GM21825 (cell line): ENCODE measurements around the gene ZNF280A.

Experiments used
- ATAC-seq: cut with Tn5 transposase; IDR thresholded peaks from one replicate; pipeline ENCODE4 v1.9.1; 2021; ENCODE audit warnings: mild to moderate bottlenecking, moderate library complexity; ENCODE audit not compliant: unreplicated experiment

ZNF280A gene, protein sequence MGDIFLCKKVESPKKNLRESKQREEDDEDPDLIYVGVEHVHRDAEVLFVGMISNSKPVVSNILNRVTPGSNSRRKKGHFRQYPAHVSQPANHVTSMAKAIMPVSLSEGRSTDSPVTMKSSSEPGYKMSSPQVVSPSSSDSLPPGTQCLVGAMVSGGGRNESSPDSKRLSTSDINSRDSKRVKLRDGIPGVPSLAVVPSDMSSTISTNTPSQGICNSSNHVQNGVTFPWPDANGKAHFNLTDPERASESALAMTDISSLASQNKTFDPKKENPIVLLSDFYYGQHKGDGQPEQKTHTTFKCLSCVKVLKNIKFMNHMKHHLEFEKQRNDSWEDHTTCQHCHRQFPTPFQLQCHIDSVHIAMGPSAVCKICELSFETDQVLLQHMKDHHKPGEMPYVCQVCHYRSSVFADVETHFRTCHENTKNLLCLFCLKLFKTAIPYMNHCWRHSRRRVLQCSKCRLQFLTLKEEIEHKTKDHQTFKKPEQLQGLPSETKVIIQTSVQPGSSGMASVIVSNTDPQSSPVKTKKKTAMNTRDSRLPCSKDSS

DNA sequence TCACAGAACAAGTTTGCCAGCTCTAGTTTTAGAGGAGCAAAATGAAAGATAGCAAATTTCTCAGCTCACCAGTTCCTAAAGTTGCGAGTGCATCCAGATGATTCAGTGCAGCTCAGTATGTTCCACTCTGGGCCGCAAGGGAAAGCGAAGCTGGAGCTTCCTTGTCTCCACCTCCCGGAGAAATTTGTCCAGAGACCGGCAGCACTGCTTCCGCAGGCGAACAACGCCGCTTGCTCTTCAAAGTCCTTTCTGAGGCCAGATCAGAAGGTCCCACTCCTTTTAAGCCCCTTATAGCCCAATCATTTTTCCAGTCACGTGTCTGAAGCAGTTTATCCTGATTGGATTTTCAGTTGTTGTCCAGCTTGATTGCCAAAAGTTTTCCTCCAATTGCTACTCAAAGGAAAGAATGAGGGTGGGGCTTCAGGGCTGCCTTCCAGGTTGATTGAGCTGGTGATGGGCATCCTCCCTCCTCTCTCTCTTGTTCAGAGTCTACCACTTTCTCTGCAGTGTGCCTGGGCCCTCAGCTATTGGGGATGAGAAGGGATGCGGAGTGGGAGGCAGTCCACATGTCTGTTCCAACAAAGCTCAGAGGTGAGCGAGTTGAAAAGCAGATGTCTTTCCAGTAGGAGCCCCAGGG, at the start of gene ZNF280A:
Gene ZNF280A (minus strand): TSS at position 251 of the 637 bp plus-strand sequence. CDS start 4,640 bp downstream, outside the sequence.
- no peak for ATAC-seq

DNA sequence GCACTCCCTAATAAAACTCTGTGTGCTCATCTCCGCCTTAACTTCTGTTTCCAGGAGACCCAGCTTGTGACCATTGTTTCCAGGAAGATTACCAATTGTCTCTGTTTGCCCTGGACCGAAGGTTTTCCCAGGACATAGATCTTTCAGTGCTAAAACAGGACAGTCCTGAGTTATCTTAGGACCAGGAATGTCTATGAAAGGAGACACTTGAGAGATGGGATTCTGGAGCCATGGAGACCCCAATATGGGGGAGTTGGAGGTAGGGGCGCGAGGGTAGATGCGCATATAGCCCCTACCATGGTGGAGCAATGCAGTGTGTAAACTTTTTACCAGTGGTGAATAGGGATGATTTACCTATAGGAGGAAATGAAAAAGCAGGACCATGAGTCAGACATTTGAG, 49.1 kb upstream of the ZNF280A start:
- ATAC-seq: no peak

DNA sequence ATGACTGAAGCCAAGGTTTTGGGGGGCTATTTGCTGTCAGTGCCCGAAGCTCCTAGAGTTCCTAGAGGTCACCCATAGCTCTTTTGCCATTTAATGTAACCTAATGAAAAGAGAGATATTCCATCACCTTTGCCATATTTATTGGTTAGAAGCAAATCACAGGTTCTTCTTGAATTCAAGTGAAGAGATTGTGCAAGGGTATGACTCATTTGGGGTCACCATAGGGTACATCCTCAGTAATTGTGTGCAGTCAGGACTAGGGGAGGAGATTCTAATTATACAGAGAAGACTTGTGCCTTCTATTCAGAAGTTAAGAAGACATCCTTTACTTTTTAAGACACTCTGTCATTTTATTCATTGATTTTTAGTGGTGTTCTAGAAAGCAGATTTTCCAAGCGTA, 45.9 kb upstream of the ZNF280A start:
- ATAC-seq: no peak

DNA sequence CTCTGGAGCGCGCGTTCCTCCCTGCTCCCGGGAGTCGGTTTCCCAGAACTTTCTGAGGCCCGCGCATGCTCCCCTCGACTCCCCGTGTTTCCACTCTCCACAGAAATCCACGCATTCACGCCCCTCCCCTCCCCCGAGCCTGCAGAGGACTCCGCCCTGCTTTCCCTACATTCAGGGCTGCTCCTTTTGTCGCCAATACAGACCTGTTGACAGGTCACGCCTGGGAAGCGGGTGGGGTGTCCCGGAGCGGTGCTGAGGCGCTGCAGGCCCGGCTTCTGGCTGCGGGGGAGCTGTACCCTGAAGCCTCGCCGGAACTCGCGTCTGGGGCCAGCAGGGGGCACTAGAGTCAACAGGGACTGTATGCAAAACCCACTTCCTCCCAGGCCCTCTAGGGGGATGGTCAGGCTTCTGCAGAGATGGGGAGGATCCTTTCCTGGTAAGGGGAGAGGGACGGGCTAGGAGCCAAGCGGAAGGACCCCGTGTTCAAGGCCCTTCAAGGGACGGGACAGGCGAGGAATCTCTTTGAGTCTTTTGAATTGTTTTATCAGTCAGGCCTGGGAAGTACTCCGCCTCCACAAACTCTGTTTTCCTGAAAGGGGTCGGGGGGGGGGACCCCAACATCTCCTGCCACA, 39.0 kb upstream of the ZNF280A start, which contains the start of gene PRAME:
Gene PRAME (minus strand): TSS at position 294 of the 632 bp plus-strand sequence. CDS start 2,433 bp downstream, outside the sequence.
- ATAC-seq: no peak

DNA sequence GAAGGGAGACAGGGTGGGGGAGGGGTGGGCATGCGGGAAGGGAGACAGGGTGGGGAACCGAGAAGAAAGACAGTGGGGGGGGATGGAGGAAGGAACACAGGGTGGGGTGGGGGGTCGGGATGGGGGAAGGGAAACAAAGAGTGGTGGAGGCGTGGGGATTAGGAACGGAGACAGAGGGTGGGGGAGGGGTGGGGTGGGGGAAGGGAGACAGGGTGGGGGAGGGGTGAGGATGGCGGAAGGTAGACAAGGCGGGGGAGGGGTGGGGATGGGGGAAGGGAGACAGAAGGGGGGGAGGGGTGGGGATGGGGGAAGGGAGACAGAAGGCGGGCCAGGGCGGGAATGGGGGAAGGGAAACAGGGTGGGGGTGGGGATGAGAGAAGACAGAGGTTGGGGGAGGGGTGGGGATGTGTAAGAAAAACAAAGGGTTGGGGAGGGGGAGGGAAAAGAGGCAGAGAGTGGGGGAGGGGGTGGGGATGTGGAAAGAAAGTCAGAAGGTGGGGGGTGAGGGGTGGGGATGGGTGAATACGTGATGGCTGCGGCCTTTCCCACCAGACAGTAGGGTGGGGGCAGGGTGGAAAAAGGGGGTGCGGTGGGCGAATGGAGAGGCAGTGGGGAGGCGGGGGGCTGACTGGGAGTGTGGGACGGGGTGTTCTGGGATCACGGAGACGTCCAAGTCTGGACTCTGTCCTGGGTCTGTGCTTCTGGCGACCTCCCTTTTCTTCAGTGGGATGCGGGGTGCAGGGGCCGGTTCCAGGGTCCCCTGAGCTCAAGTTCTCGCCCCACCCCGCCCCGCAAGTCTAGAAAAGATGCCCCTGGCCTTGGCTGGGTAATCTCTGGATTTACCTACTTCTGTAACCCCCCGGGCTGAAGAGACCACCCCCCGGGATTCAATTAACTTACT, 38.3 kb upstream of the ZNF280A start:
- ATAC-seq: no peak

DNA sequence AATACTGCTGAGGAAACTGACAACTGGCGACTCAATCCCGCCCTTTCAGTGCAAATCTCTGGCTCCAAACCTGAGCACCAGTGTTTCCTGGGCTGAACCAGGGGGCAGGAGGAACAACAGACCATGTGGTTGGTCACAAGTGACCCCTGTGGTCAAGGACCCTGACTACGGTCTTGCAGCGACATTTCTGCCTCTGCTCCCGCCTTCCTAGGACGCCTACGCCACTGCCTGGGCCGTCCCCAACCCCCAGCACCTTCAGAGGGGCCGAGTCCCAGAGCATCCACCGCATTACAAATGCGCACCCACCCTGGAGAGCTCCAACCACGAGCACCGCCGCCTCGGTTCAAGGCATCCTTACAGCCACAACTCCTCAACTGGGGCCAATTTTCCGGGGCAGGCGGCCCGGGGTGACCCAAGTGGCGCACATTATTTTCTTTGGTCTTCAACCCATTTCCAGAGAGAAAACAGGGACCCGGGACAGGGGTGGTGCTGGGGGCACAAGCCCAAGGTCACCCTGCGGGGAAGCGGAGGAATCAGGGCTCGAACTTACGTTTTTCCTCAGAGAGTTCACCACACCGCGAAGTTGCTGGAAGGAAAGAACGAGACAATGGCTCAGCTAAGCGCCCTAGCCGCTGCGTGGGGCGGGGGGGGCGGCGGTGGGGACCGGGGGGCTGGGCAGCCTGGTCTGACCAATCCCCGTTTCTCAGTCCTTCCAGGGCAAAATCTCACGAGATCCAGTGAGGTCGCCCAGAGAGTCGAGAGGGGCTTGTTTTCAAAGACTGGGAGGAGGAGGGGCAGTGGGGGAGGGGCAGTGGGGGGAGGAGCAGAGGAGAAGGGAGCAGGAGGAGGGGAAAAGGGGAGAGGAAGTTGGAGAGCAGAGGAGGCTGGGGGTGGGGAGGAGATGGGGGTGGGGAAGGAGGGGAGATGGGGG, 37.2 kb upstream of the ZNF280A start:
- no peak for ATAC-seq

DNA sequence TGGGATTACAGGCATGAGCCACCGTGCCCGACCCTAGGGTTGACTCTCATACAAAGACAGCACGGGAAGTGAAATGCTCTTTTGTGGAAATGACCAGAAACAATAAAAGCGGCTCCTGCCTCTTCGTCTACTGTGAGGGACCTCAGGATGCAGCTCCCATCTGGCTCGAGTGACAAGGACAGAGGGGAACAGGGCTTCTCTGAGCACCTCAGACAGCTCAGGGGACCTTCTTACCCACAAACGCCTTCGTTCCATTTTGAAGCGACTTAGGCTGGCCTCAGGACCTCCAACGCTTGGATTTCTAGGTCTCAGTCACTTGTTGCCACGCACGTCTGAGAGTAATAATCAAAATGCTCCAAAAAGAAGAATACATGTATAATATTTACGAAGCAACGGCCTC, 36.5 kb upstream of the ZNF280A start:
- no peak for ATAC-seq

DNA sequence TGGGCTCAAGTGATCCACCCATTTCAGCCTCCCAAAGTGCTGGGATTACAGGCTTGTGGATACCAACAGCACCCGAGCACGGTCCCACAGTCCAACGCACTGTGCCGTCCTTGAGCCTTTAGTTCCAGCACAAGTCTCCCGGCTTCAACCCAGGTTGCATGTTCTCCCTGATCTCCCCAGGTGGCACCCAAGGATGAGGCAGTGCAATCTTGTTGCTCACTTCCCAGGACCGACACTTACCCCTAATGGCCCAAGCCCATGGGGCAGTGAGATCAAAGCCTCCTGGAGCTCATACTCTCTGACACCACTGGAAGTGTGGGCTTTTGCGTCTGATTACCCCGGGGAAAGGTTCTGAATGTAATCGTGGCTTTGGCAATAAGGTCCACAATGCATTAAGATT, 35.5 kb upstream of the ZNF280A start:
- no peak for ATAC-seq

DNA sequence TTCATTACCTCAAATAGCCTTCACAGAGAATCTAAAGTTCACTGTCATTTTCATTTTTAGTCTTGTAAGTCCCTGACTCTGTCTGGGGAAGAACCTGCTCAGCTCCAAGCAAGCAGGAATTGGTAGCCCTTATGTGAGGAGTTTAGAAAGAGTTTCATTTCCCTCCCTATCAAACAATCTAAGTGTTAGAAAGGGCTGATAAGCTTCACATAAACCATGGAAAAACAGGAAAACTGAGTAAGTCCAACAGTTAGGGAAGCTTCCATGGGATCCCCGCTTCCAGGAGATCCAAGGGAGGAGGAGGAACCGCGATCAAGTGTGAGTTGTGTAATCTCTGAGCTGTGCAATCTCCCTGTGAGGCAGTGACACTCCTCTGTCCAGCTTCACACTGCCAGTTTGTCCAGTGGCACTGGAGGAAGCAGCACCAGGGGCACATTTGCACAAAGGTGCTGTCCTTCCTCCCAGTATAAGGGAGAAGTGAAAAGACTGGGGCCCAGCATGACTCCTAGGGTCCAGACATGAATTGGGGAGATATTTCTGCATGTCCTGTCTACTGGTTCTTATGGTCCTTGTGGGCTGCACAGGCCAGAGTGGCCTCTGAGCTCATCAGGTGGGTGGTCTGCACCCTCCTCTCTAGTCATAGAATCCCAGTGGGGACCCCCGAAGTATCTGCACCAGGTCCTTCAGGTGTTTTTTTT, 34.7 kb upstream of the ZNF280A start:
- ATAC-seq: no peak

DNA sequence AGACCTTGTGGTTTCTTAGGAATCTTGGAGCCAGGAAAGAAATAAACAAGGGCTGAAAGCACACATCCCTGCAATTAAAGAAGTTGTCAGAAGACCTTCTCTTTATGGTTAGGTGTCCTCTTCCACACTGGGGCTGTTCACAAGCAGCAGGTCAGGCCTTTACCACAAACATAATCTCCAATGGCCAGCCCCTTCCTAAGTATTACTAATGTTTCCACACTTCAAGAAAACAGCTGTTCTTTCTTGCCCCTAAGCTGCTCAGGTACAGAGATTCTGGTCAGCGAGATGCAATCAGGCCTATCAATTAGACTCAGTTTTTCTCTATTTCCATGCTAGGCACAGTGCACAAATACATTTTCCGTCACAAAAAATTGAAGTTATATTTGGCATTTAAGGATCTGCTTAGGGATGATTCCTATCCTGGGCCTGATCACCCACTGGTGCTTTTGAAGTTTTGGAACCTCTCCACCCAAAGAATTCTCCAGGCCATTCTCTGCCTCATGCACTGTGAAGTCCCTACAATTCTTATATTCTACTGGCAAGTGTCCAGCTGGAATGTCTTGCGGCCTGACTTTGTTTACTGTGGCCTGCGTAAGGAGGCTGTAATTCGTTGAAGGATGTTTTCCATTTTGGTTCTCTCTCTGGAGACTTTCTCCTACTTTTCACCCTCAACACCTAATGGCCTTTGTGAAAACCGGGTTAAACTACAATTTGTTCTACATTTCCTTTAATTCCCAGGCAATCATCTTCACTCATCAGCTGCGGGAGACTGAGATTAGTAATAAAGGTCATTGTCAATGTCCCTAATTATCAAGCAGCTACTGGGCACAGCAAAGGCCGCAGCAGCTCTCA, 33.9 kb upstream of the ZNF280A start:
- ATAC-seq: no peak

DNA sequence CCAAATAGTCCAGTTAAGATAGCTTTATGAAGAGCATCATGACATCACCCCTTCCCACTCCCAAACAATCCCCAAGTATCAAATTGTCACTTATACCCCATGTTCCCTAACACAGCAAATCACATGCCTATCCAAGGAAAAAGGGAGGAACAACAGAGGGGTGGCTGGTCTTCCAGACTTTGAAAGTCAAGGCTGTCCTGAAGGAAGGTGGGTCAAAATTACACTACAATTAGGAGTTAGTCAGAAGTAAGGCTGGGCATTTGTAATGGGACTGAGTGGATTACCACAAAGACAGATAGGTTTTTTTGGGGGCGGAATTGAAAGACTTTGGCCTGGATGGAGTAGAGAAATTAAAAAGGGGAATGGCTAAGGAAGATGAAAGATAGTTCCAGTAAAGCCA, 33.1 kb upstream of the ZNF280A start:
- ATAC-seq: no peak

DNA sequence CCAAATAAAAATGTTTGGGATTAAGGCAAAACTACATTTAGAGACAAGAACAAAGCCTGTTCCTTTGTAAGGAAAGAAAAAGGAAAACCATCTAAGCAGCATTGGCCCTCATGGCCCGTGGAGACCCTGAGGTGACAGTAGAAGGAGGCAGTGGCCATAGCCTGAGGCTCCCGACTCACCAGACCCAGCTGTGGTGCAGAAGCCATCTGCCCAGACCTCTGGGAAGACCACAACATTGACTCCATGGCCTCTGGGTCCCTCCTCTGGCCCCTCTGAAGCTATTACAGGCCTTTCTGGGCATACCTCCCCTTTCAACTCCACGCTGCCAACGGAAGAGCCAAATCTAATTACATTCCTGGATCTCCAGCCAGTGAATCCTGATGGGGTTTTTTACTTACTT, 32.6 kb upstream of the ZNF280A start:
- no peak for ATAC-seq

DNA sequence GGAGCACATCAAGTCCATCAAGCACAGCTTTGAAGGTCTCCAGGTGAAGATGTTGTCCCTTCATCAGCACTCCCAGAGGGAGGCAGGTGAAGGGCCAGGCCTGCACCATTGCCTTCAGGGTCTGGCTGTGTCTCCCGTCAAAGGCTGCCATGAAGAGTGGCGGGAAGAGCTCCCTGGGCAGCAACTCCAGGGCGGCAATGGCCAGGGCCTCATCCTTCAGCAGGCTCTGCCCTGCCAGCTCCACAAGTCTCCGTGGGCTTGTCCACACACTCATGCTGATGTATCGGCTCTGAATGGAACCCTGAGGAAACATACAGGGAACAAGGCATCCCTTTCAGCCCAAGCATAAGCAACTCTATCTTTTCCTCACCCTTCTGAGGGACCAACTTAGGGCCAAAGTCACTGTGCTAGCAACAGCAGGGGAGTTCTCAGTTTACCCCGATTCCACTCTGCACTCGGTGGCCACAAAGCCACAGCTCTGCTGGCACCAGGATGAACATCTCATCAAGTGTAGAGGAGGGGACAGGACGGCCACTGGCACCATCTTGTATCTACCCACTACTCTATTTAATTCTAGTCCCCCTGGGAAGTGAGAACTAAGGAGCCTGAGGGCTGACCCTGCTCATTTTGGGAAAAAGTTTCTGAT, 30.8 kb upstream of the ZNF280A start:
- ATAC-seq: no peak

DNA sequence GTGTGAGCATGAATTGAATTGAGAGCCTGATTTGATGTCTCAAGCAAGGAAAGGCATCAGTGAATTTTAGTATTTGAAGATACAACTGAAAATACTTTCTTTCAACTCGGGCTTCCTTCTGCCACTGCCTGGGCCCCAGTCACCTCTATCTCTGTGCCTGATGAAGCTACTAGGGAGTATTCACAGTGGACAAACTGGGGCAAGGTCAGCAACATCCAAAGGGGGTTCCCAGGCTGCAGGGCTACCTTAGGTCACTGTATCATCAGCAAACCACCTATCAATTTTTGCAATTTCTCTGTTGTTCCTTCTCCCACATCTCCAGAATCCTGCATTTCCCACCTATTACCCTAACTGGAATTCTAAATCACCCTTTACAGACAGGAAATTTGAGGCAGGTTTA, 28.8 kb upstream of the ZNF280A start:
- ATAC-seq: no peak

DNA sequence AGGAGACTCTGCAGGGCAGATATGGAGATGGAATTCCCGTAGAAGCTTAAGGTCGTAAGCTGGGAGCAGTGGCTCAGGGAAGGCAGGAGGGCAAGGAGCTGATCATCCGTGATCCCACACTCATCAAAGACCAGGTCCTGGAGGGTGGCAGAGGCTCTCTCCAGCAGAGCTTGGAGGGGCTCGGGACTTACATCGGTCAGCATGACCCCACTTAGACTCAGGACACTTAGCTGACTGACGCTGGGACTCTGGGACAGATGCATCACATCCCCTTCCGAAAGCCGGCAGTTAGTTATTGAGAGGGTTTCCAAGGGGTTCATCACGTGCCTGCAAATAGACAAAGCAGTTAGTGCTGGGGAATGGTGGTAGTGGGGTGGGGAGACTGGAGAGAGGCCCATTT, 28.2 kb upstream of the ZNF280A start:
- ATAC-seq: no peak

DNA sequence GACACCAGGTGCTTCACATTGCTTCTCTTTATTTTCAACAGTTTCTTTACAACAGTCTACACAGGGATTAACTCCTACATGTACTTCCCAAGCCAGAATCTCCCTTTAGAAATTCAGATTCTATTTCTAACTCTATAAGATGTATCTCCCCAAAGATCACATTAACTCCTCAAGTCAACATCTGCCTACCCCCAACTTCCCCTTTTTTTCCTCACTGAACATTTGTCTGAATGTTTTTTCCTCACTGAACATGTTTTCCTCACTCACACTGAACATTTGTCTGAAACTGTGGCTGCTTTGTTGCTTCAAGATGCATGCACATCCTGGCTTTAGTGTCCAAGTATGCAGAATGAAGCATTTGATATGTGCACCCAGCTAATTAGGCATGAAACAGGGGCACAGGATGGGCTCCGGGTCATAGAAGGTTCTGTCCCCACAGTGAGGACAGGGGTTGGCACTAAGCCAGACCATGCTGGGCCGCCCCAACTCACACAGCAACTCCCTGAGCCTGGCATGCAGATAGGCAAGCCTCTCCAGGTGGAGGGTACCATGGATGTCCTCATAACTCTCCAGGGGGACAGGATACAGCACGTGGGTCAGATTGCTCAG, 27.7 kb upstream of the ZNF280A start:
- ATAC-seq: no peak

DNA sequence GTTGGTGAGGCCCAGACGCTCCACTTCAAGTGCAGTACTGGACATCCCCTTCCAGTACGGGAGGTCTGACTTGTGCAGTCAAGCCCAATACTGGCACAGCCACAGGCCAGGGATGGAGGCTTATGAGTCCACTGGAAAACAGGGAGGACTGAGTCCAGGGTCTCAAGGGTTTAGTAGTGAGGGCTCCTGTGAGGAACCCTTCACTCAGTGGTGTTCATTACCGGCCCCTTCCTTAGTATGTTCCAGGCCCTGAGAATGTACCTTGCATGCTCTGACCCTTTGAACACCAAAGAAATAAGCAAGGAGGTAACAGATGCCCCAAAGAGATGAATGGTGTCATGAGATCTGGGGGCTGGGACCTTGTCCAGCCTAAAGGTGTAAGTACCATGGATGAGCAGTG, 27.2 kb upstream of the ZNF280A start:
- ATAC-seq: no peak
